Peyer's patch (tissue), 4 donors: ENCODE data around the gene GFOD1.

Experiments used
- CTCF ChIP-seq, 6 experiments: fragments of 450-650 bp in 4 of 6; fragments of 200-600 bp in 2 of 6; sonication (generic) in 1 of 6; IDR thresholded peaks; one replicate each; pipeline ENCODE4 v1.5.1; 2017 to 2019; ENCODE audit warnings: antibody characterized with exemption in 6 of 6, mild to moderate bottlenecking in 3 of 6, moderate library complexity in 1 of 6
- POLR2A ChIP-seq, 2 donors: fragments of 450-650 bp; IDR thresholded peaks; one replicate each; pipeline ENCODE4 v1.5.1; 2017; ENCODE audit warnings: antibody characterized with exemption in 2 of 2, mild to moderate bottlenecking in 2 of 2, moderate library complexity in 2 of 2

- TF ChIP-seq POLR2A (IDR thresholded peaks at IDR 0.05) (no peak), CTCF (IDR thresholded peaks at IDR 0.05) (no peak)
Observed at GRCh38 chr6:13453771-13454251, 33.6 kb downstream of the GFOD1 start.
